ENCODE data around the gene KLK10.

The KLK10 gene

DNA sequence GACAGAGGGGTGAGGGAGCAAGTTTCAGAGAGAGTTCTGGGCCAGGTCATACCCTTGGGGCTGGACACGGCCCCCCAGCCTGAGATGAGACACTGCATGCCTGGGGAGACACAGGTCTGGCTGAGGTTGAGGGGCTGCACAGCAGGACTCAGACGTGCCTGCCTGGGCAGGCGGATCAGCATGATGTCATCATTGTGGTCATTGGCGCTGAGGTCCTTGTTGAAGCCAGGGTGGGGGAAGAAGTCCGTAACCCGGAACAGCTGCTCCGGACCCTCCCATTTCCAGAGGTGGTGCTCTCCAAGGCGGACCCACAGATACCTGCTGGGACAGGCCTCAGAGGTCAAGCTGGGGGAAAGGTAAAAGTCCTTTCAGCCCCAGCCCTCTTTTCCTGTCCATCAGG lies 13.1 kb downstream of the KLK10 start:
- Histone ChIP-seq H3F3A (ENCODE audit: insufficient read depth, low read length) (no peaks in the 10 kb centered on the region), H2AFZ (ENCODE audit: low read length) (no peak overlapping the region), H3K79me2 (ENCODE audit: insufficient read depth, low read length) (no peaks in the 10 kb centered on the region), H3K4me2 (ENCODE audit: low read length) (no peak overlapping the region), H3K4me3 (ENCODE audit: low read depth, low read length, poor library complexity, severe bottlenecking) (no peak overlapping the region), H3K9me3 (ENCODE audit: low read length) (no peaks in the 10 kb centered on the region), H3K9me2 (ENCODE audit: low read depth, low read length) (no peaks in the 10 kb centered on the region), H4K20me1 (ENCODE audit: insufficient read depth, low read length) (no peaks in the 10 kb centered on the region), H3K36me3 (ENCODE audit: insufficient read depth, low read length) (no peaks in the 10 kb centered on the region), H3K9ac (ENCODE audit: low read length) (no peak overlapping the region), H3K27ac (ENCODE audit: low read depth, low read length, poor library complexity, severe bottlenecking) (no peak overlapping the region), H3K4me1 (ENCODE audit: insufficient read depth, low read length, severe bottlenecking) (no peaks in the 10 kb centered on the region), H3K27me3 (ENCODE audit: insufficient read depth, low read length) (no peaks in the 10 kb centered on the region)
- TF ChIP-seq EZH2 (IDR thresholded peaks at IDR 0.05; ENCODE audit: borderline replicate concordance, low read length): no peak

DNA sequence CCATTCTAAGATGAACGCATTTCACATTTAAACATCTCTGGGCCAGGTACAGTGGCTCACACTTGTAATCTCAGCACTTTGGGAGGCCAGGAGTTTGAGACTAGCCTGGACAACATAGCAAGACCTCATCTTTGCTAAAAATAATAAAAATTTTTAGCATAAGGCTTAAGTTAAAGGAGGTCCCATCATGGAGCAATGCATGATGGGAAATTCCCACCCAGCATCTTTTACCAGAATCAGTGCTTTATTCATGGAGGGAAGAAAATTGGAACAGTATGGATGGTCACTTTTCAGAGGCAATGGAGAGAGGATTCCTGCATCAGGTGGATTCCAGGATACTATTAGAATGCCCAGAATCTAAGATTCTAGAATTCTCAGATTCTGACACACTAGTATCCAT lies 14.3 kb downstream of the KLK10 start:
- Histone ChIP-seq H3K4me3 (ENCODE audit: low read depth, low read length, poor library complexity, severe bottlenecking) (no peak overlapping the region), H3K27me3 (ENCODE audit: insufficient read depth, low read length) (no peaks in the 10 kb centered on the region), H2AFZ (ENCODE audit: low read length) (no peak overlapping the region), H3K4me2 (ENCODE audit: low read length) (no peak overlapping the region), H3F3A (ENCODE audit: insufficient read depth, low read length) (no peaks in the 10 kb centered on the region), H3K36me3 (ENCODE audit: insufficient read depth, low read length) (no peaks in the 10 kb centered on the region), H3K9me3 (ENCODE audit: low read length) (no peaks in the 10 kb centered on the region), H3K9me2 (ENCODE audit: low read depth, low read length) (no peaks in the 10 kb centered on the region), H3K4me1 (ENCODE audit: insufficient read depth, low read length, severe bottlenecking) (no peaks in the 10 kb centered on the region), H3K79me2 (ENCODE audit: insufficient read depth, low read length) (no peaks in the 10 kb centered on the region), H4K20me1 (ENCODE audit: insufficient read depth, low read length) (no peaks in the 10 kb centered on the region), H3K9ac (ENCODE audit: low read length) (no peak overlapping the region), H3K27ac (ENCODE audit: low read depth, low read length, poor library complexity, severe bottlenecking) (no peak overlapping the region)
- TF ChIP-seq, protein P1, sequence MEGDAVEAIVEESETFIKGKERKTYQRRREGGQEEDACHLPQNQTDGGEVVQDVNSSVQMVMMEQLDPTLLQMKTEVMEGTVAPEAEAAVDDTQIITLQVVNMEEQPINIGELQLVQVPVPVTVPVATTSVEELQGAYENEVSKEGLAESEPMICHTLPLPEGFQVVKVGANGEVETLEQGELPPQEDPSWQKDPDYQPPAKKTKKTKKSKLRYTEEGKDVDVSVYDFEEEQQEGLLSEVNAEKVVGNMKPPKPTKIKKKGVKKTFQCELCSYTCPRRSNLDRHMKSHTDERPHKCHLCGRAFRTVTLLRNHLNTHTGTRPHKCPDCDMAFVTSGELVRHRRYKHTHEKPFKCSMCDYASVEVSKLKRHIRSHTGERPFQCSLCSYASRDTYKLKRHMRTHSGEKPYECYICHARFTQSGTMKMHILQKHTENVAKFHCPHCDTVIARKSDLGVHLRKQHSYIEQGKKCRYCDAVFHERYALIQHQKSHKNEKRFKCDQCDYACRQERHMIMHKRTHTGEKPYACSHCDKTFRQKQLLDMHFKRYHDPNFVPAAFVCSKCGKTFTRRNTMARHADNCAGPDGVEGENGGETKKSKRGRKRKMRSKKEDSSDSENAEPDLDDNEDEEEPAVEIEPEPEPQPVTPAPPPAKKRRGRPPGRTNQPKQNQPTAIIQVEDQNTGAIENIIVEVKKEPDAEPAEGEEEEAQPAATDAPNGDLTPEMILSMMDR (IDR thresholded peaks at IDR 0.05; ENCODE audit: low read length): no peak
- no peak for TF ChIP-seq EZH2 (IDR thresholded peaks at IDR 0.05; ENCODE audit: borderline replicate concordance, low read length)

- Histone ChIP-seq H2AFZ (ENCODE audit: low read length) (no peak overlapping the region), H3K79me2 (ENCODE audit: insufficient read depth, low read length) (no peaks in the 10 kb centered on the region), H3K27ac (ENCODE audit: low read depth, low read length, poor library complexity, severe bottlenecking) (no peak overlapping the region), H3K4me1 (ENCODE audit: insufficient read depth, low read length, severe bottlenecking) (no peaks in the 10 kb centered on the region), H3K9me2 (ENCODE audit: low read depth, low read length) (no peaks in the 10 kb centered on the region), H3K9ac (ENCODE audit: low read length) (no peak overlapping the region), H3K9me3 (ENCODE audit: low read length) (no peaks in the 10 kb centered on the region), H3F3A (ENCODE audit: insufficient read depth, low read length) (no peaks in the 10 kb centered on the region), H4K20me1 (ENCODE audit: insufficient read depth, low read length) (no peaks in the 10 kb centered on the region), H3K4me2 (ENCODE audit: low read length) (no peak overlapping the region), H3K27me3 (ENCODE audit: insufficient read depth, low read length) (no peaks in the 10 kb centered on the region), H3K4me3 (ENCODE audit: low read depth, low read length, poor library complexity, severe bottlenecking) (no peak overlapping the region), H3K36me3 (ENCODE audit: insufficient read depth, low read length) (no peaks in the 10 kb centered on the region)
- TF ChIP-seq EZH2 (IDR thresholded peaks at IDR 0.05; ENCODE audit: borderline replicate concordance, low read length): no peak
- TF ChIP-seq, protein P1 (IDR thresholded peaks at IDR 0.05; ENCODE audit: low read length): no peak
These were observed 16.2 kb downstream of the KLK10 start for GRCh38 chr19:51003316-51003715.

GRCh38 chr19:51002542-51003311 lies 16.8 kb downstream of the KLK10 start:
- no peaks in the 10 kb centered on the region for H3K9me3 ChIP-seq (ENCODE audit: low read length)
- H2AFZ ChIP-seq (ENCODE audit: low read length): no peak overlapping the region
- H3K4me1 ChIP-seq (ENCODE audit: insufficient read depth, low read length, severe bottlenecking): no peaks in the 10 kb centered on the region
- no peaks in the 10 kb centered on the region for H3K9me2 ChIP-seq (ENCODE audit: low read depth, low read length)
- no peaks in the 10 kb centered on the region for H3K27me3 ChIP-seq (ENCODE audit: insufficient read depth, low read length)
- no peak overlapping the region for H3K4me2 ChIP-seq (ENCODE audit: low read length)
- H3K36me3 ChIP-seq (ENCODE audit: insufficient read depth, low read length): no peaks in the 10 kb centered on the region
- TF ChIP-seq EZH2 (IDR thresholded peaks at IDR 0.05; ENCODE audit: borderline replicate concordance, low read length): no peak
- TF ChIP-seq, protein P1 (IDR thresholded peaks at IDR 0.05; ENCODE audit: low read length): no peak
- no peak overlapping the region for H3K4me3 ChIP-seq (ENCODE audit: low read depth, low read length, poor library complexity, severe bottlenecking)
- no peaks in the 10 kb centered on the region for H4K20me1 ChIP-seq (ENCODE audit: insufficient read depth, low read length)
- no peaks in the 10 kb centered on the region for H3F3A ChIP-seq (ENCODE audit: insufficient read depth, low read length)
- no peak overlapping the region for H3K27ac ChIP-seq (ENCODE audit: low read depth, low read length, poor library complexity, severe bottlenecking)
- H3K9ac ChIP-seq (ENCODE audit: low read length): no peak overlapping the region
- no peaks in the 10 kb centered on the region for H3K79me2 ChIP-seq (ENCODE audit: insufficient read depth, low read length)
